ENCODE data around the gene MLLT1.
A peak's percentile ranks its signal among the peaks of the same experiment; 100 is the strongest.
"Not testable (repeated sequence)": the region's sequence is repeated elsewhere in the genome, so short reads cannot be mapped to it uniquely, and the experiment has no call there.

The MLLT1 gene

GRCh38 chr19:6279931-6280591, at the start of gene MLLT1:
MLLT1 (minus strand) TSS chr19:6279975; CDS start chr19:6279784, 191 bp downstream.
- DNase-seq (ENCODE audit: insufficient read length, low spot score): peak; percentile 100
- peak; percentile 92 for FAIRE-seq

GRCh38 chr19:6326815-6327214, 47.0 kb upstream of the MLLT1 start:
- DNase-seq (ENCODE audit: insufficient read length, low spot score) (no peak), FAIRE-seq (no peak)

- no peak for FAIRE-seq
- DNase-seq (ENCODE audit: insufficient read length, low spot score): no peak
These were observed 45.8 kb upstream of the MLLT1 start for GRCh38 chr19:6325614-6326013.

- no peak for FAIRE-seq
These were observed 45.0 kb upstream of the MLLT1 start for GRCh38 chr19:6324757-6325156.

GRCh38 chr19:6322284-6322683, 42.5 kb upstream of the MLLT1 start:
- FAIRE-seq (no peak), DNase-seq (ENCODE audit: insufficient read length, low spot score) (no peak)

More at GRCh38 chr19:6324757-6325156, 45.0 kb upstream of the MLLT1 start:
- no peak for DNase-seq (ENCODE audit: insufficient read length, low spot score)

- FAIRE-seq (no peak), DNase-seq (ENCODE audit: insufficient read length, low spot score) (no peak)
These were observed 39.6 kb upstream of the MLLT1 start for GRCh38 chr19:6319376-6319775.

- DNase-seq (ENCODE audit: insufficient read length, low spot score): no peak
- FAIRE-seq: no peak
These were observed 39.0 kb upstream of the MLLT1 start for GRCh38 chr19:6318772-6319171.

- not testable (repeated sequence) for FAIRE-seq
These were observed 35.9 kb upstream of the MLLT1 start for GRCh38 chr19:6315646-6316045.

GRCh38 chr19:6313398-6313969, 33.7 kb upstream of the MLLT1 start:
- no peak for FAIRE-seq
- DNase-seq (ENCODE audit: insufficient read length, low spot score): no peak

More at GRCh38 chr19:6315646-6316045, 35.9 kb upstream of the MLLT1 start:
- not testable (repeated sequence) for DNase-seq (ENCODE audit: insufficient read length, low spot score)

- no peak for FAIRE-seq
- no peak for DNase-seq (ENCODE audit: insufficient read length, low spot score)
These were observed 32.2 kb upstream of the MLLT1 start for GRCh38 chr19:6312018-6312417.

GRCh38 chr19:6298413-6298812, 18.6 kb upstream of the MLLT1 start:
- no peak for DNase-seq (ENCODE audit: insufficient read length, low spot score)
- no peak for FAIRE-seq

- FAIRE-seq: no peak
- no peak for DNase-seq (ENCODE audit: insufficient read length, low spot score)
These were observed 17.4 kb upstream of the MLLT1 start for GRCh38 chr19:6297202-6297601.

- no peak for FAIRE-seq
- no peak for DNase-seq (ENCODE audit: insufficient read length, low spot score)
These were observed 12.2 kb upstream of the MLLT1 start for GRCh38 chr19:6292006-6292405.

GRCh38 chr19:6288737-6289136, 9.0 kb upstream of the MLLT1 start:
- FAIRE-seq (no peak), DNase-seq (ENCODE audit: insufficient read length, low spot score) (no peak)

GRCh38 chr19:6287269-6287885, 7.6 kb upstream of the MLLT1 start:
- no peak for DNase-seq (ENCODE audit: insufficient read length, low spot score)
- FAIRE-seq: no peak

GRCh38 chr19:6286676-6287075, 6.9 kb upstream of the MLLT1 start:
- FAIRE-seq: no peak
- DNase-seq (ENCODE audit: insufficient read length, low spot score): no peak

GRCh38 chr19:6282393-6282792, 2.6 kb upstream of the MLLT1 start:
- DNase-seq (ENCODE audit: insufficient read length, low spot score); FAIRE-seq: not testable (repeated sequence)

GRCh38 chr19:6279620-6279930, 200 bp downstream of the MLLT1 start:
- no peak for FAIRE-seq
- no peak for DNase-seq (ENCODE audit: insufficient read length, low spot score)

GRCh38 chr19:6278740-6279619, 795 bp downstream of the MLLT1 start:
- no peak for FAIRE-seq
- DNase-seq (ENCODE audit: insufficient read length, low spot score): no peak

GRCh38 chr19:6278051-6278450, 1.7 kb downstream of the MLLT1 start:
- DNase-seq (ENCODE audit: insufficient read length, low spot score): no peak
- no peak for FAIRE-seq

- no peak for DNase-seq (ENCODE audit: insufficient read length, low spot score)
- no peak for FAIRE-seq
These were observed 3.3 kb downstream of the MLLT1 start for GRCh38 chr19:6276447-6276846.

Data from GM19239 (cell line).